WTC11 (cell line): Measurements from ENCODE around the gene ABHD4.

Source experiments
- CTCF ChIP-seq: fragments of 200-600 bp; IDR thresholded peaks from 2 replicates; pipeline ENCODE4 v1.8.0; 2022; ENCODE audit warnings: antibody characterized with exemption
- E2F4 ChIP-seq: sonication (generic); formaldehyde crosslinking; IDR thresholded peaks from 2 replicates; pipeline ENCODE4 v1.8.1; 2022; ENCODE audit warnings: low read depth, mild to moderate bottlenecking, moderate library complexity, missing genetic modification reagents, borderline replicate concordance
- ETV6 ChIP-seq: sonication (generic); formaldehyde crosslinking; IDR thresholded peaks from 2 replicates; pipeline ENCODE4 v1.8.1; 2022; ENCODE audit warnings: mild to moderate bottlenecking, missing genetic modification reagents
- JUN ChIP-seq: sonication (generic); formaldehyde crosslinking; IDR thresholded peaks from 2 replicates; pipeline ENCODE4 v1.8.0; 2023; ENCODE audit warnings: mild to moderate bottlenecking, missing genetic modification reagents
- MAX ChIP-seq: sonication (generic); formaldehyde crosslinking; IDR thresholded peaks from 2 replicates; pipeline ENCODE4 v1.8.0; 2022; ENCODE audit warnings: mild to moderate bottlenecking, missing genetic modification reagents
- USF2 ChIP-seq: sonication (generic); formaldehyde crosslinking; IDR thresholded peaks from 2 replicates; pipeline ENCODE4 v1.8.1; 2023; ENCODE audit warnings: mild to moderate bottlenecking, missing genetic modification reagents, moderate library complexity
- ZNF232 ChIP-seq: sonication (generic); formaldehyde crosslinking; IDR thresholded peaks from 2 replicates; pipeline ENCODE4 v1.8.0; 2022; ENCODE audit warnings: mild to moderate bottlenecking, missing genetic modification reagents

- TF ChIP-seq MAX: no peak
- no peak for TF ChIP-seq ZNF232 (CRISPR knock-in tag)
- no peak for TF ChIP-seq JUN (CRISPR knock-in tag)
- TF ChIP-seq E2F4: no peak
- TF ChIP-seq CTCF: no peak
- no peak for TF ChIP-seq USF2
- no peak for TF ChIP-seq ETV6
Observed at GRCh38 chr14:22641846-22642245, 43.7 kb downstream of the ABHD4 start.
